H9 (cell line): ENCODE measurements around the gene HBP1. TPM values are rescaled to one million over a fixed set of nuclear protein-coding genes. Genes with fewer than 3 reads are reported as not detected.

Source experiments
- DNase-seq: peaks from one replicate; pipeline ENCODE4 v3.0.0-alpha.2; 2017
- H2AFZ ChIP-seq: one replicate; pipeline ENCODE4 v1.6.1; 2013; ENCODE audit warnings: mild to moderate bottlenecking, low read length, control low read depth, moderate library complexity
- H2AK5ac ChIP-seq: 2 replicates; pipeline ENCODE4 v1.6.1; 2013; ENCODE audit warnings: low read length, control low read depth, mixed read lengths; ENCODE audit not compliant: insufficient read length
- H2BK120ac ChIP-seq: one replicate; pipeline ENCODE4 v1.6.1; 2013; ENCODE audit warnings: low read depth, mild to moderate bottlenecking, low read length, control low read depth, inconsistent platforms; ENCODE audit not compliant: poor library complexity, severe bottlenecking
- H2BK12ac ChIP-seq: 2 replicates; pipeline ENCODE4 v1.6.1; 2013; ENCODE audit warnings: low read length, control low read depth, mixed read lengths, low read depth; ENCODE audit not compliant: insufficient read length
- H2BK15ac ChIP-seq: 2 replicates; pipeline ENCODE4 v1.6.1; 2013; ENCODE audit warnings: low read depth, low read length, control low read depth
- H2BK20ac ChIP-seq: one replicate; pipeline ENCODE4 v1.6.1; 2013; ENCODE audit warnings: low read depth, mild to moderate bottlenecking, low read length, control low read depth, inconsistent platforms; ENCODE audit not compliant: poor library complexity, severe bottlenecking
- H2BK5ac ChIP-seq: 2 replicates; pipeline ENCODE4 v1.6.1; 2013; ENCODE audit warnings: low read length, control low read depth, mixed read lengths; ENCODE audit not compliant: insufficient read length
- H3K14ac ChIP-seq: 2 replicates; pipeline ENCODE4 v1.6.1; 2013; ENCODE audit warnings: low read length, control low read depth; ENCODE audit not compliant: insufficient read depth
- H3K18ac ChIP-seq: 2 replicates; pipeline ENCODE4 v1.6.1; 2013; ENCODE audit warnings: low read depth, mild to moderate bottlenecking, mixed read lengths, low read length, control low read depth; ENCODE audit not compliant: insufficient read length
- H3K23ac ChIP-seq: 2 replicates; pipeline ENCODE4 v1.6.1; 2013; ENCODE audit warnings: low read length, control low read depth, mixed read lengths, low read depth; ENCODE audit not compliant: insufficient read length
- H3K23me2 ChIP-seq: 2 replicates; pipeline ENCODE4 v1.6.1; 2013; ENCODE audit warnings: low read depth, mild to moderate bottlenecking, mixed read lengths, low read length, control low read depth; ENCODE audit not compliant: insufficient read length, poor library complexity, severe bottlenecking
- H3K27ac ChIP-seq: 2 replicates; pipeline ENCODE4 v1.5.1; 2013; ENCODE audit warnings: low read length, control low read depth, mixed read lengths, low read depth; ENCODE audit not compliant: insufficient read length
- H3K27me3 ChIP-seq: 2 replicates; pipeline ENCODE4 v1.6.1; 2013; ENCODE audit warnings: low read length, control low read depth, inconsistent platforms; ENCODE audit not compliant: insufficient read depth
- H3K4ac ChIP-seq: 2 replicates; pipeline ENCODE4 v1.6.1; 2013; ENCODE audit warnings: low read depth, mild to moderate bottlenecking, control low read depth, inconsistent platforms, low read length, moderate library complexity
- H3K4me1 ChIP-seq: 2 replicates; pipeline ENCODE4 v1.6.1; 2013; ENCODE audit warnings: low read length, control low read depth, inconsistent platforms; ENCODE audit not compliant: insufficient read depth
- H3K4me2 ChIP-seq: 2 replicates; pipeline ENCODE4 v1.6.1; 2013; ENCODE audit warnings: low read length, control low read depth, mixed read lengths; ENCODE audit not compliant: insufficient read length, insufficient read depth
- H3K56ac ChIP-seq: 2 replicates; pipeline ENCODE4 v1.6.1; 2013; ENCODE audit warnings: low read depth, mild to moderate bottlenecking, mixed read lengths, low read length, control low read depth; ENCODE audit not compliant: insufficient read length
- H3K79me1 ChIP-seq: 2 replicates; pipeline ENCODE4 v1.6.1; 2013; ENCODE audit warnings: low read depth, mild to moderate bottlenecking, moderate library complexity, low read length, control low read depth, inconsistent platforms; ENCODE audit not compliant: insufficient read depth, poor library complexity, severe bottlenecking
- H3K79me2 ChIP-seq: 2 replicates; pipeline ENCODE4 v1.6.1; 2013; ENCODE audit warnings: low read length, control low read depth, inconsistent platforms; ENCODE audit not compliant: insufficient read depth
- H3K9ac ChIP-seq: 2 replicates; pipeline ENCODE4 v1.6.1; 2013; ENCODE audit warnings: low read length, control low read depth, mixed read lengths; ENCODE audit not compliant: insufficient read length; ENCODE audit errors: extremely low read depth
- H3K9me3 ChIP-seq: one replicate; pipeline ENCODE4 v1.6.1; 2013; ENCODE audit warnings: low read depth, low read length, inconsistent platforms; ENCODE audit not compliant: control insufficient read depth
- H3T11ph ChIP-seq: one replicate; pipeline ENCODE4 v1.6.1; 2013; ENCODE audit warnings: mild to moderate bottlenecking, low read length, control low read depth, inconsistent platforms
- H4K20me1 ChIP-seq: one replicate; pipeline ENCODE4 v1.6.1; 2013; ENCODE audit not compliant: control insufficient read depth, insufficient read length, insufficient read depth
- H4K5ac ChIP-seq: 2 replicates; pipeline ENCODE4 v1.6.1; 2013; ENCODE audit warnings: low read depth, mild to moderate bottlenecking, mixed read lengths, low read length, control low read depth; ENCODE audit not compliant: insufficient read length
- H4K8ac ChIP-seq: replicated peaks from 2 replicates; pipeline ENCODE4 v1.6.1; 2013; ENCODE audit warnings: low read length, control low read depth, mixed read lengths, low read depth; ENCODE audit not compliant: insufficient read length
- H4K91ac ChIP-seq: 2 replicates; pipeline ENCODE4 v1.6.1; 2013; ENCODE audit warnings: low read depth, mild to moderate bottlenecking, moderate library complexity, mixed read lengths, low read length, control low read depth; ENCODE audit not compliant: insufficient read length
- H3K27ac Mint-ChIP-seq, 3 experiments: 2 replicates in 2 of 3; 3 replicates in 1 of 3; pipeline ENCODE4 v1.8.0; 2020 to 2021; ENCODE audit warnings: mixed read lengths in 3 of 3, mild to moderate bottlenecking in 1 of 3, moderate library complexity in 1 of 3
- H3K27me3 Mint-ChIP-seq: 2 replicates; pipeline ENCODE4 v1.8.0; 2021; ENCODE audit warnings: low read depth, mild to moderate bottlenecking, moderate library complexity, mixed read lengths
- H3K36me3 Mint-ChIP-seq, 3 experiments: 2 replicates in 2 of 3; 3 replicates in 1 of 3; pipeline ENCODE4 v1.8.0; 2020 to 2021; ENCODE audit warnings: low read depth in 3 of 3, mixed read lengths in 3 of 3; ENCODE audit not compliant: insufficient read depth in 1 of 3
- H3K4me1 Mint-ChIP-seq, 2 experiments: 2 replicates each; pipeline ENCODE4 v1.8.0; 2020; ENCODE audit warnings: mixed read lengths in 2 of 2
- H3K4me3 Mint-ChIP-seq, 2 experiments: 2 replicates in 1 of 2; 3 replicates in 1 of 2; pipeline ENCODE4 v1.8.0; 2020 to 2021; ENCODE audit warnings: mild to moderate bottlenecking in 2 of 2, mixed read lengths in 2 of 2, moderate library complexity in 1 of 2
- H3K9me3 Mint-ChIP-seq, 2 experiments: 2 replicates in 1 of 2; 3 replicates in 1 of 2; pipeline ENCODE4 v1.8.0; 2020; ENCODE audit warnings: mild to moderate bottlenecking in 2 of 2, mixed read lengths in 2 of 2, moderate library complexity in 1 of 2
- CTCF ChIP-seq: fragments of 200-600 bp; sonication (generic); conservative IDR thresholded peaks from 3 replicates; pipeline ENCODE4 v1.8.0; 2021; ENCODE audit warnings: antibody characterized with exemption, mild to moderate bottlenecking
- WGBS: extraction: QIAGEN DNeasy Blood & Tissue Kit; methylation state at CpG from one replicate; pipeline ENCODE4 v1.1.7; 2013; ENCODE audit warnings: missing lambda C conversion rate, low lambda C conversion rate, mixed read lengths; ENCODE audit not compliant: insufficient read length; ENCODE audit errors: extremely low coverage; 5-methylcytosine and 5-hydroxymethylcytosine counted together
- total RNA-seq: library from RNA; stranded (reverse); gene quantifications from 2 replicates; pipeline ENCODE4 v1.2.1, GENCODE V29; 2021

Gene HBP1
- total RNA-seq, 1 experiment from 2014 or later, result 27.6 TPM

DNA sequence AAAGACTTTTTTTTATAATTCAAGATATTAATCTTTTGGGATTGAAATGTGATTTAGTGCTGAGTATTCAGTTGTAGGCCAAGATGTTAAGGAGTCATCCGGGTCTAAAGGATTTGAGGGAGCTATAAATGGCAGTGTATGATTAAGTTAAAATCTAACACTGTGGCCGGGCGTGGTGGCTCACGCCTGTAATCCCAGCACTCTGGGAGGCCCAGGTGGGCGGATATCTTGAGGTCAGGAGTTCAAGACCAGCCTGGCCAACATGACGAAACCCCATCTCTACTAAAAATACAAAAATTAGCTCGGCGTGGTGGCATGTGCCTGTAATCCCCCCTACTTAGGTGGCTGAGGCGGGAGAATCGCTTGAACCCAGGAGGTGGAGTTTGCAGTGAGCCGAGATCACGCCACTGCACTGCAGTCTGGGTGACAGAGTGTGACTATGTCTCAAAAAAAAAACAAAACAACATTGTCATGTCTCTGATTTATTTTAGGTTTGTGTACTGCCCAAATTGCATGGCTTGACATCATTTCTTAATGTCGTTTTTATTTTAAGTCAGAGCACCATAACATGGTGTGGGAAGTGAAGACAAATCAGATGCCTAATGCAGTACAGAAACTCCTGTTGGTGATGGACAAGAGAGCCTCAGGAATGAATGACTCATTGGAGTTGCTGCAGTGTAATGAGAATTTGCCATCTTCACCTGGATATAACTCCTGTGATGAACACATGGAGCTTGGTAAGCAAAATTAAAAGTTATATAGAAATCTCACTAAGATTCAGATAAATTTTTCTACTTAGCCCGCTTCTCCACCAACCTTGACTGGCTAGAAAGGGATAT lies 10.7 kb downstream of the HBP1 start:
- H3K27me3 ChIP-seq, result no peaks in the 10 kb centered on the region
- no peak overlapping the region for H2BK120ac ChIP-seq
- no peak overlapping the region for H4K5ac ChIP-seq
- H3K4me1 ChIP-seq, result no peaks in the 10 kb centered on the region
- H3K4ac ChIP-seq, result no peak overlapping the region
- no peak overlapping the region for H3K27ac Mint-ChIP-seq
- no peak overlapping the region for H2AK5ac ChIP-seq
- no peaks in the 10 kb centered on the region for H3K9me3 ChIP-seq
- H3K14ac ChIP-seq, result no peak overlapping the region
- H3K23me2 ChIP-seq, result no peaks in the 10 kb centered on the region
- H2BK20ac ChIP-seq, result no peak overlapping the region
- H4K91ac ChIP-seq, result no peak overlapping the region
- peaks cover 6 to 34% (median 32%) of the 10 kb centered on the region in 3 experiments; a peak in 5 of 7 replicates for H3K36me3 Mint-ChIP-seq
- TF ChIP-seq CTCF, result no peak
- H2BK12ac ChIP-seq, result no peak overlapping the region
- no peak overlapping the region for H3K23ac ChIP-seq
- no peaks in the 10 kb centered on the region for H3K27me3 Mint-ChIP-seq
- H4K8ac ChIP-seq, result no peak overlapping the region
- peaks cover 4 to 6% of the 10 kb centered on the region in 2 experiments for H3K4me1 Mint-ChIP-seq
- DNase-seq, result no peak
- H4K20me1 ChIP-seq, result no peaks in the 10 kb centered on the region
- H3K79me1 ChIP-seq, result no peaks in the 10 kb centered on the region
- H3K79me2 ChIP-seq, result no peaks in the 10 kb centered on the region; the same call in 1 of the 2 replicates
- no peaks in the 10 kb centered on the region for H3K9me3 Mint-ChIP-seq
- no peak overlapping the region for H2BK15ac ChIP-seq
- H3K27ac ChIP-seq, result no peak overlapping the region
- H3K9ac ChIP-seq, result no peak overlapping the region
- H3K4me2 ChIP-seq, result no peak overlapping the region
- no peak overlapping the region for H3K18ac ChIP-seq
- no peak overlapping the region for H2BK5ac ChIP-seq
- no peak overlapping the region for H3K56ac ChIP-seq
- no peak overlapping the region for H3T11ph ChIP-seq
- no peak overlapping the region for H3K4me3 Mint-ChIP-seq
- H2AFZ ChIP-seq, result no peak overlapping the region
- WGBS, result no CpG with 5 or more reads among the region's 14 CpGs
